Measurements from ENCODE around the gene RCL1. TPM values are rescaled to one million over a fixed set of nuclear protein-coding genes. Genes with fewer than 3 reads are reported as not detected.

The RCL1 gene
- total RNA-seq, 1 experiment from 2014 or later, result 52.2 TPM

GRCh38 chr9:4839470-4839912, 46.7 kb downstream of the RCL1 start:
- Histone ChIP-seq H3K9me3 (ENCODE audit: low read length) (no peaks in the 10 kb centered on the region), H3K4me2 (ENCODE audit: low read length) (no peak overlapping the region), H3K4me1 (ENCODE audit: insufficient read depth, low read length) (peaks cover 22% of the 10 kb centered on the region), H3K4me3 (ENCODE audit: low read length) (no peak overlapping the region), H2AFZ (ENCODE audit: low read length) (no peak overlapping the region), H3K9ac (ENCODE audit: low read length) (no peak overlapping the region), H3K79me2 (ENCODE audit: low read length) (peaks cover 50% of the 10 kb centered on the region), H3K27me3 (ENCODE audit: low read length) (no peaks in the 10 kb centered on the region), H3K9me2 (replicated peaks; ENCODE audit: low read length) (no peaks in the 10 kb centered on the region), H3K27ac (ENCODE audit: low read length) (no peak overlapping the region), H4K20me1 (ENCODE audit: low read length) (no peaks in the 10 kb centered on the region), H3F3A (ENCODE audit: low read length, unreplicated experiment) (no peaks in the 10 kb centered on the region), H3K36me3 (ENCODE audit: low read depth, low read length) (peaks cover 20% of the 10 kb centered on the region)
- CTCF ChIA-PET, result no interaction called here
- DNase-seq (no peak), ATAC-seq (no peak)
- POLR2A ChIA-PET (ENCODE audit: unreplicated experiment), result no interaction called here
- no peak for TF ChIP-seq EZH2 (IDR thresholded peaks at IDR 0.05; ENCODE audit: low read length, unreplicated experiment)
- no TSS peak for BruUV-seq (replicated peaks)
- intact Hi-C loops (cut with micrococcal nuclease), result no loop called here

GRCh38 chr9:4840018-4840417, 47.3 kb downstream of the RCL1 start:
- H2AFZ ChIP-seq (ENCODE audit: low read length), result no peak overlapping the region
- no peak for DNase-seq
- ATAC-seq, result no peak
- no peaks in the 10 kb centered on the region for H3K9me2 ChIP-seq (replicated peaks; ENCODE audit: low read length)
- ChIA-PET POLR2A (ENCODE audit: unreplicated experiment) (no interaction called here), CTCF (interaction anchor here (0.5 kb wide), 1 partner anchor 279 kb away, joined by 3 read pairs; no protein-coding TSS in a partner anchor)
- H3F3A ChIP-seq (ENCODE audit: low read length, unreplicated experiment), result no peaks in the 10 kb centered on the region
- no peaks in the 10 kb centered on the region for H3K27me3 ChIP-seq (ENCODE audit: low read length)
- H3K36me3 ChIP-seq (ENCODE audit: low read depth, low read length), result peaks cover 16% of the 10 kb centered on the region
- no peak overlapping the region for H3K27ac ChIP-seq (ENCODE audit: low read length)
- H3K9me3 ChIP-seq (ENCODE audit: low read length), result no peaks in the 10 kb centered on the region
- no peak overlapping the region for H3K4me3 ChIP-seq (ENCODE audit: low read length)
- no peak overlapping the region for H3K9ac ChIP-seq (ENCODE audit: low read length)
- intact Hi-C loops (cut with micrococcal nuclease), result no loop called here
- peaks cover 16% of the 10 kb centered on the region for H3K4me1 ChIP-seq (ENCODE audit: insufficient read depth, low read length)
- no peaks in the 10 kb centered on the region for H4K20me1 ChIP-seq (ENCODE audit: low read length)
- no TSS peak for BruUV-seq (replicated peaks)
- peaks cover 45% of the 10 kb centered on the region for H3K79me2 ChIP-seq (ENCODE audit: low read length)
- H3K4me2 ChIP-seq (ENCODE audit: low read length), result no peak overlapping the region
- no peak for TF ChIP-seq EZH2phosphoT487 (IDR thresholded peaks at IDR 0.05; ENCODE audit: borderline replicate concordance, low read length)
- TF ChIP-seq EZH2 (IDR thresholded peaks at IDR 0.05; ENCODE audit: low read length, unreplicated experiment), result no peak
- no peak for TF ChIP-seq CTCF (conservative IDR thresholded peaks at IDR 0.05; ENCODE audit: low read depth, low read length)

- Histone ChIP-seq H3K27ac (ENCODE audit: low read length) (no peak overlapping the region), H2AFZ (ENCODE audit: low read length) (no peak overlapping the region), H3K9me3 (ENCODE audit: low read length) (no peaks in the 10 kb centered on the region), H3K9ac (ENCODE audit: low read length) (no peak overlapping the region), H3F3A (ENCODE audit: low read length, unreplicated experiment) (no peaks in the 10 kb centered on the region), H4K20me1 (ENCODE audit: low read length) (no peaks in the 10 kb centered on the region), H3K36me3 (ENCODE audit: low read depth, low read length) (peaks cover 12% of the 10 kb centered on the region; the same call in 1 of the 2 replicates), H3K79me2 (ENCODE audit: low read length) (peaks cover 23% of the 10 kb centered on the region), H3K27me3 (ENCODE audit: low read length) (no peaks in the 10 kb centered on the region), H3K4me3 (ENCODE audit: low read length) (no peak overlapping the region), H3K4me2 (ENCODE audit: low read length) (no peak overlapping the region), H3K9me2 (replicated peaks; ENCODE audit: low read length) (no peaks in the 10 kb centered on the region), H3K4me1 (ENCODE audit: insufficient read depth, low read length) (peaks cover 10% of the 10 kb centered on the region)
- ChIA-PET CTCF (no interaction called here), POLR2A (ENCODE audit: unreplicated experiment) (no interaction called here)
- no peak for TF ChIP-seq CTCF (conservative IDR thresholded peaks at IDR 0.05; ENCODE audit: low read depth, low read length)
- no peak for TF ChIP-seq EZH2phosphoT487 (IDR thresholded peaks at IDR 0.05; ENCODE audit: borderline replicate concordance, low read length)
- no peak for TF ChIP-seq EZH2 (IDR thresholded peaks at IDR 0.05; ENCODE audit: low read length, unreplicated experiment)
- ATAC-seq (no peak), DNase-seq (no peak)
- intact Hi-C loops (cut with micrococcal nuclease), result no loop called here
- no TSS peak for BruUV-seq (replicated peaks)
Observed at GRCh38 chr9:4842213-4842612, 49.5 kb downstream of the RCL1 start.

All from PC-3 (cell line).